NCI-H1417 (cell line): ENCODE measurements around the gene NKD2.
A peak's percentile ranks its signal among the peaks of the same experiment; 100 is the strongest.
"Not testable (repeated sequence)": the region's sequence is repeated elsewhere in the genome, so short reads cannot be mapped to it uniquely, and the experiment has no call there.

ENCODE experiments used
- DNase-seq, 3 experiments: peaks; one replicate each; lab custom pipeline; 2025; lab: John Stamatoyannopoulos, UW

NKD2 gene

GRCh38 chr5:1000831-1001230, 7.8 kb upstream of the NKD2 start:
- DNase-seq: not testable (repeated sequence)

DNA sequence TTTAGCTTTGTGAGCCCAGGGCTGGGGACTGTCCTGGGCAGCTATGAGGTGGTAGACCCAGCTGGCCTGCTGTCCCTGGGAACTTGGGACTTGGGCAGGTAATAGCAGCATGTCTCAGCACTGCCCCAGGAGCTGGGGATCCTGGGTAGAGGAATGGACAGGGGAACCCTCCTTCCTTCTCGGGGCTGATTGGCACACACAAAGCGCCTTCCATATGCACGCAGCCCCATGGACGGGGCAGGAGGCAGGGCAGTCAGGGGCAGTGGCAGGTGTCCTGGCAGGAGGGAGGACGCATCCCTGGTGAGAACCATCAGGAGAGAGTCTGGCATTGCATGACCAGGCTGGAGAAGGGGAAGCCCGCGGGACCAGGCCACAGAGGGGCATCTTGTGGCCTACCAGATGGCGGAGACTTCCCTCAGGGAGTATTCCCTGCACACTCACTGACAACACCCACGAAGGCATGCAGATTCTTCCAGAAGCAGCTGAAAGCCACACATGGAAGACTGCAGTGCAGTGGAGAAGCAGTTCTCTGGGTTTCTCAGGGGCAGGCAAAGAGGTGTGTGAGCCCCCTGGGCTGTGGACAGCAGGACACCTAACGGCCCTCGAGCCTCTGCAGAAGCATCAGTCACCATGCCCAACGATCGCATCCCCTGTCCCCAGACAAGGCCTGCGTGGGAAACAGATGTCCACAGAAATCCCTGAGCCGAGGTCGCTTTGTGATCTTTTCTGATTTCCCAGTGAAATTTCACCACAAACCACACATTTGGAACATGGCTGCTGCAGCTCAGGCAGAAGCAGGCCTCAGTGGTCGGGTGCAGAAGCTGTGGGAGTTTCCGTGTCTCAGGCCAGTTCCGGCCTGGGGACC, 7.0 kb upstream of the NKD2 start:
- no peak for DNase-seq

- DNase-seq: no peak
These were observed 6.4 kb upstream of the NKD2 start for GRCh38 chr5:1002271-1002546.

DNA sequence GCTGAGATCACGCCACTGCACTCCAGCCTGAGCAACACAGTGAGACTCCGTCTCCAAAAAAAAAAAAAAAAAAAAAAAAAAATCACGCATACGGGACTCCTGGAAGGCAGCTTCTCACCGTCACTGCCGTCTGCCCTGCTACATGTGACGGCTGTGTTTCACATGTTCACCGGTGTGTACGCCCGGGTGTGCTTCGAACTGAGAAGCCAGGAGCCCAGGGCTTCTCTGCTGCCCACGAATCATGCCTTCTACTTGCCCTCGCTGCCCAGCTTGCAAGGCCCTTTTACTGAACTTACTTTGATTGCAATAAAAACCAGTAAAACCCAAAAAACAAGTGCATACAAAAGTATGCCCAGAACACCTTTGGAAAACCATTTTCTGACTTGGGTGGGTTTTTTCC, 5.8 kb upstream of the NKD2 start:
- DNase-seq: no peak

DNA sequence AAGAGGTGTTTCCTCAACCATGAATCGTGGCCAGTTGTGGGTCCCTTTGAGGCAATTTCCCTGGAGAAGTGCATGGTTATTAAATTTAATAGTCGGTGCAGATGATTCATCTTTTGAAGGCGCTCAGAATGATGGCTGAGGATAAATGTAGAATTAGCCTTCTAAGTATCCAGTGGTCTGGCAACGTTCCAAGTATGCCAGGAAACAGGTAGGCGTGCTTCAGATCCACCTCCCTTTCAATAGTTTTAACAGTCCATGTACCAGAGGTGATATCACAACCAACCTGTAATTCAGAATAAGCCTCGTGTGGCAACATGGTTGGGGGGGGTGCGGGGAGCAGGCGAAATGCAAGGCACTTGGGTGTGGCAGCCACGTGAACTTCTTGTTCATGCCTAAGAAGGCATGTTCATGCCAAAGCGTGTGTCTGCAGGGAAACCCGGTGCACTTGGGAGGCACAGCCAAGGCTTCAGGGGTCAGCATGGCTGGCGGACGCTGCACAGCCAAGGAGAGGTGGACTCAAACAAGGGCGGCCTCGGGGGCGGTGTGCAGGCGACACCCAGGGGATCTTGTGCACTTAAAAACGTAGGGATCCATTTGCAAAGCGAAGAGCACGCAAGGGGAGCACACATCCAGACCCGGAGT, 5.2 kb upstream of the NKD2 start:
- DNase-seq: peak; percentile 87 to 98 (median 93)

GRCh38 chr5:1004461-1005248, 3.9 kb upstream of the NKD2 start:
- peak; percentile 38 to 52 (median 51) for DNase-seq

DNA sequence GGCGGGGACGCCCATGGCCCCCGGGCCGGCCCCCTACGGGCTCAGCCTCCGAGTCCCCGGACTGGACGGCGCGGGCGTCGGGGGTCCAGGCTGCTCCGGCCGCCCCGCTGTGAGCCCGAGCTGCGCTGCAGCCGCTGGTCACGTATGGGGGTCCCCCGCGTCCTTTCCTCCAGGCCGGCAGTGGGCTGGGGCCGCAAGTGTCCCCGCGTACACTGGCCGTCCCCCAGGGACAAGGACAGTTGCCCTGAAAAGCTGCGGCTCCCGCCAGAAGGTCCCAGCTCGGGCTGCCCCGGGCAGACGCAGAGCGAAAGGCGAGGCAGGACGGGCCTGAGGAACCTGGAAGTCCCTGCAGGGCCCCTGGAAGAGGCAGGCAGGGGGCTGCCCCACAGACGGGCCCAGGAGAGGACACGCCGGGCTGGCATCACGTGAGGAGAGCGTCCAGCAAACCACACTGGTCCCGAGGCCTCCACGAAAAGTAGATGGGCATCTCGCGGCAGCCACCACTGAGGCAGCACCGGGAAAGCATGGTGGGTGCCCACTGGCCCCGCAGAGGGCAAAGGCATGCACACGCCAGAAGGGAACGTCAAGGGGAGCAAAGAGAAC, 3.3 kb upstream of the NKD2 start:
- no peak for DNase-seq

DNA sequence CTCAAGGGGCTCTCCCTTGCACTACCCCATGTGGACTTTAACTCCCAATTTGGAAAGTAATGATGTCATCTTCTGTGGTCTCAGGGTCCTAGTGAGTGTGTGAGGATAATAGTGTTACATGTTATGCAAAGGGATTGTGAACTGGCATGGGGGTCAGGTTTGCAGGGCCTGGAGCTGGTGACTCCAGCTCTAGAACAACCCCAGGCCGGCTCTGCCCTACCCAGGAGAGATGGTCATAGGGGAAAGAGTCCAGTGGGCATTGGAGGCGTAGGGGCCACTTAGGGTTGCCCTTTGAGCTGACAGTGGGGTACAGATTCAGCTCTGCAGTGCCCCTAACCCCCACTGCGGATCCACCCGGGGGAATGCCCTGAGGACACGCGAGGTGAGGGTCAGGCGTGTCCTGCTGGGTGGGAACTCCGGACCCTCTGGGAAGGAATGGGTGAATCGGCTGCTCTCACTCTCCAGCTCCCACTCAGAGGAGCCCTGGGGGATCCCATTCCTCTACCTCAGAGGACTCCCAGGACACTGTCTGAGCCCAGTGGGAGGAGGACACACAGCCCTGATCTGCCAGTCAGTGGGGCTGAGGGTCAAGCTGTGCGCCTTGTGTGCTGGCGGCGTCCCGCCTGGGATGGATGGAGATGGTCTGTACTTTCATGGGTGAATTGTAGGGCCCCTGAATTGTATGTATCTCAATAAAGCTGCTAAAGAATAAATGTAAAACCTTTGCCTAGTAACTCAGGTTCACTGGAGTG, 2.5 kb upstream of the NKD2 start:
- no peak for DNase-seq

DNA sequence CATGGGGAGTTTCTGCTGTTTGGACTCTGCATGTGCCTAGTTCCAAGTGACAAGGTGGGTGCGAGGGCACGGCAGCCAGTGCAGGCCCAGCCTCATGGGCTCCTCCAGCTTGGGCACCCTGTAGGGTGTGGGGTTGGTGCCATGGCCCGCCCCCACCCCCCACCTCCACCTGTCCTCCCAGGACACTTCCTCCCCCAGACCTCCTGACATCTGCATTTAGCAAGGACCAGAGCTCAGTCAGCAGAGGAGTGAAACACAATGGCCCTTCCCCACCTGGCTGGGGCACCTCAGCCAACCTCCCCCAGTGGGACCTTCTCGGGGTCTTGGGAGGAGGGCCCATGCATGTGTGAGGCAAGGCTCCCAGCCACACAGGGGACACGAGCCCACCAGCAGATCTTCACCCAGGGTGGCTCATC, 1.9 kb upstream of the NKD2 start:
- no peak for DNase-seq

- no peak for DNase-seq
These were observed 1.4 kb upstream of the NKD2 start for GRCh38 chr5:1007221-1007680.

GRCh38 chr5:1007681-1008450, 736 bp upstream of the NKD2 start:
- no peak for DNase-seq

DNA sequence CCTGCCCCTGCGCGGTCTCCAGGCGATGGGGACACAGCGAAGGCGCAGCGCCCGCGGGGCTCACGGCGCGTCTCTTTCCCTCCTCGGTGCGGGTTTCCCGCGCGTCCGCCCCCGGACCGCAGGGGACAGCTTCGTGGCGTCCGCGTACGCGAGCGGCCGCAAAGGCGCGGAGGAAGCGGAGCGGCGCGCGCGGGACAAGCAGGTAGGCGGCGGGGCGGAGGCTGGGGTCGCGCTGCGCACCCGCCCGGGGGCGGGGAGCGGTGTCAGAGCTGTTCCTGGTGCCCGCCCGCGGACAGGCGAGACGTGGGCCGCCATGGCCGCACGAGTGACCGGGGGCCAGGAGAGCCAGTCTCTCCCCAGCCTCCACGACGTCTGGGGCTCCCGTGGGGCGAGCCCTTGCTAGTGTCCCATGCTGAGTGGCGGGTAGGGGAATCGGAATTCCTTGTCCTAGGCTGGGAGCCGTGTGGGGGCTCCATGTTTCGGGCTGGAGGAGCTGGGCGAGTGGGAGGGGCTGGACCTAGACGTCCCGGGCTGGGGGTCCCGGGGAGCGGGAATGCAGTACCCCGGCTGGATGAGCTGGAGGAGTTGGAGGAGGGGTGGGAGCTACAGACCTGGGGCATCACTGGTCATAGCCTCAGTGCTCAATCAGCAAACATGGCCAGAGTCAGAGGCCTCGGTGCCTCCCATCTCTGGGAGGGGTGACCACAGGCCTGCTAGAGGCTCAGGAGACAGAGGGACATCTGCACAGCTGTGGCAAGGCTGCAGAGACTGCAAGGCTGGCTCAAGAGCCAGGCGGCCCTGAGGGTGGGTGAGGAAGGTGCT, 968 bp downstream of the NKD2 start:
- DNase-seq: peak in 1 of 3 experiments; percentile 36

GRCh38 chr5:1010181-1010510, 1.5 kb downstream of the NKD2 start:
- DNase-seq: peak in 1 of 3 experiments; percentile 15

GRCh38 chr5:1010641-1011046, 2.0 kb downstream of the NKD2 start:
- no peak for DNase-seq

DNA sequence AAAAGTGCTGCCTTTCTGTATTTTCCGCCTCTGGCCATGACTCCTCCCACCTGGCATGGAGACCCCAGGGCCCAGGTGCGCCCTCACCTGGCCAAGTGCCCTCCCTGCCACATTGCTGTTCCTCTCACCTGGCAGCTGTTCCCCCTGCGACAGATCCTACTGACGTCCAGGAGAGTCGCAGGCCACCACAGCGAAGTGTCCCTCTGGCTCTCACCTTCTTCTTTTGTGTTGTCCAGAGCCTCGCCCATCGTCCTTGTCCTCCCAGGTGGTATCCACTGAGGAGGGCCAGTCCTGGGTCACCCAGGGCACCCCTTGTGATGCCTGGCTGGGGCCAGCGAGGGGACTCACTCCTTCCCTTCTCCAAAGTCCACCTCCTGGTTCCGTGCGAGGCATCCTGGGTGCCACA, 2.6 kb downstream of the NKD2 start:
- DNase-seq: peak in 2 of 3 experiments; percentile 22 to 41

GRCh38 chr5:1011741-1012312, 3.2 kb downstream of the NKD2 start:
- peak in 1 of 3 experiments; percentile 4 for DNase-seq

DNA sequence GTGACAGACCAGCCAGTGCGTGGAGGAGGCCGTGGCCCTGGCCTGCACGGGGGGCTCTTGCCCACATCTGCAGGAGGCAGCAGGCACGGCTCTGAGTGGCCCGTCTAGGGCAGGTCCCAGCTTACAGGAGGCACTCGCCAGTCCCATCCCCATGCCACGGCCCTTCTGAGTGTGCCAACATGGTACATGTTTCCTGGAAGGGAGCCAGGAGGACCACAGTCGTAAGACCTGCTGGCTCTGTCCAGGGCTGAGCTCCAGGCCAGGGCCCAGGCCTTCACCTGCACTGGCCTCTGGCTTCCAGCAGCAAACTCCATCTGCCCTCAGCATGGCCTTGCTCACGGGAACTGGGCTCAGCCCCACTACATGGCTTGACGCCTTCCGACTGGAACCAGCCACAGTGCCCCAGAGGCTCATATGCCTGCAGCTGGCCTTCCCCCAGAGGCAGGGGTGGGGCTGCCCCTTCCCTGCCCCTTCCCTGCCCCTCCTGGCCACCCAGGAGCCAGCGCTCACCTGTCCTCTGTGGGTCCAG, 3.8 kb downstream of the NKD2 start:
- DNase-seq: no peak

DNA sequence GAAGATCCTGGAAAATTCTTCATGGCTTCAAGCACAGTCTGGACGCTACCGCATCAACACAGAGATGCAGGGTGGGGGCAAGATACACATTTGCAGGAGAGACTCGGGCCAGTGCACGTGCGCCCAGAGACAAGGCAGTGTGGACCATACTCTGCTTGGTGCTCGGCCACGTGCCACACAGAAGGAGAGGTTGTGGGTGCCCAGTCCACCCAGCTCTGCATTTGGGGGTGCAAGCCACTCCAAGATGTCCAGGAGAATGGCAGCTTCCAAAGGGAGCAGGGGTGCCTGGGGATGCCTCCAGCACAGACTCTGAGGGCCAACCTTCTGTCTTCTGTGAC, 4.3 kb downstream of the NKD2 start:
- no peak for DNase-seq

DNA sequence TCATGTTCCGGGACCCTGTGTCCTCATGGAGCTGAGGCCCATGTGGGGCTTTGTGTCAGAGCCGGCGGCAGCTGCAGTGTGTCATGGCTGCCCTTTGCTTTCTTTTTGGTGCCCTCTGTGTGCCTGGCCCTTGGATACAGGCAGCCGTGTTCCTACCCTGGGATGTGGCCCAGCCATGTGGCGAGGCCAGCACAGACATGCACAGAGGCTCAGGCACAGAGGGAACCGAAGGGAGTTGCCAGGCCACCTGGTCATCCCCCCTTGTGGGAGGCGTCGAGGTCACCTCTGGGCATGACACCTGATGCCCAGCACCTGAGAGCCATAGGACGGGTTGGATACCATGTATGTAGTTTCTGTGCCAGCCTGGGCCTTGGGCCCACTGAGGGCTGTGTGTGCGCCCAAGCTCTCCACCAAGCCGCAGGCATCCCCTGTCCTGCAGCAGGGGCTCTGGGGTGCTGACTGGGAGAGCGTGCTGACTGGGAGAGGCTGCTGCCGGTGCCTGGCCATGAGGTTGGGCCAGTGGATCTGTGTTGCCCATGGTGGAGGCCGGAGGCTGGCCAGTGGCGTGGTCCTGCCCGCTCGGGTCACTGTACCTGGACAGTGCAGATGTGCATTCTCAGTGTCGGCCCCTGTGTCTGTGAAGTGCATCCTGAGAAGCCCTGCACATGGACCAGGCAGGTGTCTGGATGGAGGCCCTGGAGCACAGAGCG, 4.8 kb downstream of the NKD2 start:
- no peak for DNase-seq
